ENCODE data around the gene BBS9.
"Not testable (repeated sequence)": the region's sequence is repeated elsewhere in the genome, so short reads cannot be mapped to it uniquely, and the experiment has no call there.

BBS9 gene

DNA sequence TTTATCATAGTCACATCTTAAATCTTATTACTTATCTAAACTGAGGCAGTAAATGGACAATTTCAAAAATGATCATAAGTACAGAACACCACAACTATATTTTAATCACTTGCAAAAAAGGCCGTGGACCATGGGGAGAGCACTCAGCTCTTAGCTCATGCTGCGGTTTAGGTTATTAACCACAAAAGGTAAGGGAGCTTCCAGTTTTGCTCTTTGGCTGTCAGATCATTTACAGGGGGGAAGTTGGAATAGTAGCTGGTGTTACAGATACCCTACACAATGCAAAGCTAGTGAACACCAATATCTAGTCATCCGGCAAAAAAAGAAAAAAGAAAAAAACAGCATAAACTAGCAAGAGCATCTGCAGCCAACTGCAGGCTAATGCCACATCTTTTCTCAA, 147.0 kb downstream of the BBS9 start:
- no peak for DNase-seq (ENCODE audit: low read depth in 2 of 2, low spot score in 1 of 2)

DNA sequence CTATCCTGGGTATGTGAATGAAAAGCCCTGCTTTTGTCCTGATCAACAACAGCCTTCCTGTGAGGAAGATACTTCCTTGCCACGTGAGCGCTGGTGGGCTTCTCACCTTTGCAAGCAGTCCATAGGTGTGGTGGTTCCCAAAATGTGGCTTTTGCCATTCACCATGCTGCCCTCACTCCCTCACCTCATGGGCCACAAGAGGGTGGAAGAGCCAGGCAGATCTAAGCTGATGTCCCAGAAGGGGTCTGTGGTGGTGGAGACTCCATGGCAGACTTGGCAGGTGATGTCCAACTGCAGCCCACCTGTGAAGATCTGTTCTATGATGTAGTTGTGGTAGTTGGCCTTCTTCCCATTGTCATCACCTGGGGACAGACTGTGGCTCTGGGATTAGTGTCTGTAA, 147.4 kb downstream of the BBS9 start:
- no peak for DNase-seq (ENCODE audit: low read depth in 2 of 2, low spot score in 1 of 2)

DNA sequence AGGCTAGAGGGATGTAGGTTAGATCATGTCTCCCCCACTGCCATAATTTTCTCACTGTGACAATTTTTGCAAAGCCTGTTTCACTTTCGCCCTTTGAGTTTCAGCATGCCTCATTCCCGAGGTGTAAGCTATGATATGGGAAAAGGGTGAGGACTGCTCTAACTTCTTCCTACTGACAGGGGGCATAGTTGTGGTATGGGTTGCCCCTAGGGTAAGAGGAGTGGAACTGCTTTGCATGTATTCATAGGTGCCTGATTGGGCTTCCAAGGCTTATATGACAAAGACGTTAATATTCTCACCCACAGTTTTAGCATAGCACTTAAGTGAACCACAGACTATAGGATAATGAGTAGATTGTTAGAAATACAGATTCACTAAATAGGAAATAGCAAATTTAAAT, 148.7 kb downstream of the BBS9 start:
- DNase-seq (ENCODE audit: low read depth in 2 of 2, low spot score in 1 of 2), result no peak

DNA sequence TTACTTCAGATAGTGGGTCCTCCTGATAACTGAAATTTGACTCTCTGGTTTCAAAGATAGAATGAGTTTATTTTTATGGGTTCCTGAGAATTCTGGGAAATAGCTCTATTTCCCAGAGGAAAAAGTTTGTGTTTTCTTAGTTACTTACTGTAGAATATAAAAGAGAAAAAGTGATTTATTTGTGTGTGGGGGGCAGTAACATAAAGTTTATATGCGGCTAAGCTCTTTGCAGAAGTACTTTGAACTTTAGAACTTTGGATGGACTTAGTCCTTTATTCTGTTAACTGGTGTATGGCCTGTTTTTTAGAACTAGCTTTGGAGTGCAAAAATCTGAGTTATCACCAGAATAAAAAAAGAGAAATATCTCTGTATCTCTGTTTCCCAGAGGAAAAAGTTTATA, 157.1 kb downstream of the BBS9 start:
- DNase-seq (ENCODE audit: low read depth in 2 of 2, low spot score in 1 of 2), result no peak

DNA sequence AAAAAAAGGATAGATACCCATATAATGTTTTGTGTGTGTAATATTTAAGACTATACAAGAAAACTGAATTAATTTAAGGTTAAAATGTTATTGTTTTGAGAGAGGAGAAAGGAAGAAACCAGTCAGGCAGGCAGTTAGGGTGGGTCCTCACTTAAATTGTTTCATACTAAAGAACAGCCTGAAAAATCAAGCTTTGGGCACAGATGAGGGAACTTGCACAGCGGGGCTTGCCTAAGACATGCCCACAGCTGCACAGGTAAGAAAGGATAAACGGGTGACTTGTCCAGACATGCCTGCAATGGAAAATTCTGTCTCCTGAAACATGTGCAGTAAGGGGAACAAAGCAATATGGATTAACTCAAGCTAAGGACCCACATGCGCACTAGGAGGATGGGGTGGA, 158.4 kb downstream of the BBS9 start:
- DNase-seq (ENCODE audit: low read depth in 2 of 2, low spot score in 1 of 2), result no peak

DNA sequence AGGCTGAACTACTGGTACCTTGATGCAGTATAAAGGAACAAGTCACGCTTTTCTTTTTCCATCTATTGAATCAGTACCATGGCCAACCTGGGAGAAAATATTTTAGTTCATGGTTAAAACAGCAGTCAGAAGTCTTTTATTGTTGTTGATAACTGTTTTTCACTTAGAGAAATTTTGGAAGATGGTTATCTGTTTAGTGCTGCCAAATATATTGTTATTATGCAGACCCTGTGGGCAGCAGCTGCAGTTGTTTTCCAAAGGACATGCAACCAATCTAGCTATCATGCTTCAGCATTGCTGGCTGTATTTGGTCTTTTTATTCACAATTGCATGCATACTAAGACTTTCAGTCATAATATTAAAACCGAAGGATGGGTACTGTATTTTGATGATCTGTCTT, 169.5 kb downstream of the BBS9 start:
- no peak for DNase-seq (ENCODE audit: low read depth in 2 of 2, low spot score in 1 of 2)

DNA sequence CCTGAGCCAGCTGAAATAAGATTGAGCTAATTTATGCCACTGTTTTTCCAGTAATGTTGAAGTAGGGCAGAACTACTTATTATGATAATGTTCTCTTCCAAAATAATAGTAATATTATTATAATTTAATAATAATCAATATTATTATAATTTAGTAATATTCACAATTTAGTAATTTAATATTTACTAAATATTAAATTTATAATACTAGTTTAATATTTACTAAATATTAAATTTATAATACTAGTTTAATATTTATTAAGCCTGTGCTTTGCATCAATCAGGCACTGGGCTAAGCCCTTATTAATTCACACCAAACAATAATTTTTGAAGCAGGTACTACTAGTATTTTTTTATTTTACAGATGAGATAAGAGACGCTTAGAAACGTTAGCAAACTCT, 170.1 kb downstream of the BBS9 start:
- DNase-seq (ENCODE audit: low read depth in 2 of 2, low spot score in 1 of 2), result no peak

DNA sequence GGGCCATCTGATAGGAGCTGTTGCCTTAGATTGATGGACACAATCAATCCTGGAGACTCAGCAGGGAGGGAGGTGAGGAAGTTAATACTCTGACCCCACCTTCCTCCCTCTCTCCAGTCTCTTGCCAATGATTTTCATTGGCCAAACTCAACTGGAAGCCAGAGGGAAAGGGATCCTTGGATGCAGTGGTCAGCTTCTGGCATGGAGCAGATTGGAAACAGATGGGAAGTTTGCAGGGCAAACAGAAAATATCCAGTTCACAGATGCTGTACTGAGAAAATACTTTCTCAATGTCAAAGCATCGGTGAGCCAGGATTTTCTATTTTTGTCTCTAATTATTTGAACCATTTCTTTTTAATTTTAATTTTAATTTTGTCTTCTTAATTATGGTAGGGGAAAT, 170.8 kb downstream of the BBS9 start:
- no peak for DNase-seq (ENCODE audit: low read depth in 2 of 2, low spot score in 1 of 2)

DNA sequence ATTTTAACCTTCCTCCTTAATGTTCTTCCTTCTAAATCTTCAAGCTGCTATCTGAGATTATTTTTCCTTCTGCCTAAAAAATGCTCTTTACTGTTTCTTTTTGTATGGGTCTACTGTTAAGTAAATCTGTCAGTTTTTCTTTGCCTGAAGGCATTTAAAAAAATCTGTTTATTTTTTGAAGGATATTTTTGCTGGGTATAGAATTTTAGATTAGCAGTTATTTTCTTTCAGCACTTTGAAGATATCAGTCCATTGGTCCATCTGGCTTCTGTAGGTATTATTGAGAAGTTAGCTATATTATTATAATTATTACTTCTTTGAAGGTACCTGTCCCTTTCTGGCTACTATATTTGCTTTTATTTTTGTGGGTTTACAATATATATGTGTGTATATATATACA, 171.4 kb downstream of the BBS9 start:
- DNase-seq (ENCODE audit: low read depth in 2 of 2, low spot score in 1 of 2), result no peak

DNA sequence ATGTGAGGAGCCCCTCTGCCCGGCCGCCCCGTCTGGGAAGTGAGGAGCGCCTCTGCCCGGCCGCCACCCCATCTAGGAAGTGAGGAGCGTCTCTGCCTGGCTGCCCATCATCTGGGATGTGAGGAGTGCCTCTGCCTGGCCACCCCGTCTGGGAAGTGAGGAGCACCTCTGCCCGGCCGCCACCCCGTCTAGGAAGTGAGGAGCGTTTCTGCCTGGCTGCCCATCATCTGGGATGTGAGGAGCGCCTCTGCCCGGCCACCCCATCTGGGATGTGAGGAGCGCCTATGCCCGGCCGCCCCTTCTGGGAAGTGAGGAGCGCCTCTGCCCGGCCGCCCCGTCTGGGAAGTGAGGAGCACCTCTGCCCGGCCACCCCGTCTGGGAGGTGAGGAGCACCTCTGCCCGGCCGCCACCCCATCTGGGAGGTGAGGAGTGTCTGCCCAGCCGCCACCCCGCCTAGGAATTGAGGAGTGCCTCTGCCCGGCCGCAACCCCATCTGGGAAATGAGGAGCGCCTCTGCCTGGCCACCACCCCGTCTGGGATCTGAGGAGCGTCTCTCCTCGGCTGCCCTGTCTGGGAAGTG, 174.7 kb downstream of the BBS9 start:
- DNase-seq (ENCODE audit: low read depth in 2 of 2, low spot score in 1 of 2), result not testable (repeated sequence)

DNA sequence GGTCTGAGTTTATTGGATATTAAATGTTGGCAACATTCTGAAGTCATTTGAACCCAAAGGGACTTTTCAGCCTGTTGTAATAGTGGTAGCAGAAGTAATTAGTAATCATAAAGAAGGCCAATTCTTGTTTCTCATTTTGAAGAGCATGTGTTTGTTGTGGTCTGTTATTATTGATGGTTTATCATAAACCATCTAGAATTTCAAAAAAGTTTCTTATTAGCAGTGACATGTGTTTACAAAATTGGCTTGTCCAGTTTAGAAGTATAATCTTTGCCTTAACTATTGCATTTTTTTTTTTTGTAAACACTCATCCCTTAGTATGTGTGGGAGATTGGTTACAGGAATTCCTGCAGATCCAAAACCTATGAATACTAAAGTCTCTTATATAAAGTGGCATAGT, 177.8 kb downstream of the BBS9 start:
- no peak for DNase-seq (ENCODE audit: low read depth in 2 of 2, low spot score in 1 of 2)

DNA sequence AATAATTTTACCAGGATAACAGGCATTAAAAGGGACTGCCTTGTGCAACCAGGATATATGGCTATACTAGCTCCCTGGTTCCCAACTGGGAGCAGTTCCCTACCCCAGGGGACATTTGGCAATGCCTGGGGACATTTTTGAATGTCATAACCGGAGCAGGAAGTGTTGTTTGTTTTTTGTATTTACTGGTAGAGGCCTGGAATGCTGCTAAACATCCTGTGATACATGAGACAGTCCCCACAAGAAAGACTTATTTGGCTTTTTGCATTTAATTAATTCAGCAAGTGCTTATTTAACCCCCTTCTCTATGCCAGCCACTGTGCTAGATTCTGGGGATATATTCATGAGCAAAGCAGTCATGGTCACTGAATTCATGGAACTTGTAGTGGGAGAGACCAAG, 181.2 kb downstream of the BBS9 start:
- no peak for DNase-seq (ENCODE audit: low read depth in 2 of 2, low spot score in 1 of 2)

DNA sequence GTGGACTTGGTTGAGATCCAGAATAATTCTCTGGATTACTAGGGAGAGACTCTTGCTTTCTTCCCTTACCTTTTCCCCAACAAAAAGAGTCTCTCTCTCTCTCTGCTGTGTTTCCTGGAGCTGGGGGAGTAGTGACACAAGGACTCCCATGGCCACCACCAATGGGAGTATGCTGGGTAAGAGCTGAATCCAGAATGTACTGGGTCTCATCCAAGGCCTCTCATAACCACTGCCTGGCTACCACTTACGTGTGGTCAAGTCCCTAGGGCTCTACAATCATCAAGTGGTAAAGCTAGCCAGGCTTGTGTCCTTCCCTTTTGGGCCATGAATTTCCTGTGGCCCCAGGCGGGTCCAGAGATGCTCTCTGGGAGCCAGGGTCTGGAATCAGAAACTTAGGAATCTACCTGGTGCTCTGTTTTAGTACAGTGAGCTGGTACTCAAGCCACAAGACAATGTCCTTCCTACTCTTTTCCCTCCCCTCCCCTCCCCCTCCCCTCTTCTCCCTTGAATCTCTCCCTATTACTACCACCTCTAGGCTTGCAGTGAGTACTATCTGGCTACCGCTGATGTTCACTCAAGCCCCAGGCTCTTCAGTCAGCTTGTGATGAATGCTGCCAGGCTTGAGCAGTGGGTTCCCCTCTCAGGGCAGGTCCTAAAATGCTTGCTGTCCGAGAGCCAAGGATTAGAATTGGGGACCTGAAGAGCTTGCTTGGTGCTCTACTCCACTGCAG, 196.6 kb downstream of the BBS9 start:
- DNase-seq (ENCODE audit: low read depth in 2 of 2, low spot score in 1 of 2), result no peak

DNA sequence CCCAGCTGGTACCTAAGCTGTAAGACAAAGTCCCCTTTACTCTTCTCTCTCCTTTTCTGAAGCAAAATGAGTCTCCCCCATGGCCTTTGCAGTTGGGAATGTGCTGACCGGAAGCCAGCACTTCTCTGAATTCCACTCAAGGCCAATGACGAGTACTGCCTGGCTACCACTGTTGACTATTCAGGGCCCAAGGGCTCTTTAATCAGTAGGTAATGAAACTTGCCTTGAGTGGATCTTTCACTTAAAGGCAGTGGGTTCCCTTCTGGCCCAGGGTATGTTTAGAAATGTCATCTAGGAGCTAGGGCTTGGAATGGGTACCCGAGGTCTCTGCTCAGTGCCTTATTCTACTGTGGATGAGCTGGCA, 197.1 kb downstream of the BBS9 start:
- DNase-seq (ENCODE audit: low read depth in 2 of 2, low spot score in 1 of 2), result no peak

DNA sequence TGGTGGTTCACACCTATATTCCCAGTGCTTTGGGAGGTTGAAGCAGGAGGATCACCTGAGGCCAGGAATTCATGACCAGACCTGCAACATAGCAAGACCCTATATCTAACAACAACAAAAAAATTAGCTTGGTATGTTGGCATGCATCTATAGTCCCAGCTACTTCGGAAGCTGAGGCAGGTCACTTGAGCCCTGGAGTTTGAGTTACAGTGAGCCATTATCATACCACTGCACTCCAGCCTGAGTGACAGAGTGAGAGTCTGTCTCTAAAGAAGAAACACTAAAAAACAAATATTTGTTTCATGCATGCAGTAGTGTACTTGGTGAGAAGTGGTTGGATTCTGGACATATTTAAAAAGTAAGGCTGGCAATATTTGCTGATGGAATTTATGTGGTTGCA, 198.1 kb downstream of the BBS9 start:
- DNase-seq (ENCODE audit: low read depth in 2 of 2, low spot score in 1 of 2), result no peak

DNA sequence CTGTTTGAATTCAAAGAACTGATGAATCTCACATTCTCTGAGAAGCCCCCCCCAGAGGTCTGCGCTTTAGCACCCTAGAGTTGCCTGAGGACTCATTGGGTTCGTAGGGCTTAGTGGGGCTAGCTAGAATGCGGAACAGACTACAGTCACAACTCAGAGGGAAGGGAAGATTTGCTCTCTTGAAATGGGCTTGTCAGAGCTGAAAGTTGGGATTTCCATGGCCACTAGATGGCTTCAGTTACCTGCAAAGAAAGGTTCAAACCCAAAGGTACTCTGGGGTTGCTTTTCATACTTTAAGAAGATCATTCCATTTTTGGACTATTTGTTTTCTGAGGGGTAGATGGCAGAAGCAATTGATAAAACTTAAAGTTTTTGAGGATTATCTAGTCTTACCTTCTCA, 205.0 kb downstream of the BBS9 start:
- DNase-seq (ENCODE audit: low read depth in 2 of 2, low spot score in 1 of 2), result no peak

DNA sequence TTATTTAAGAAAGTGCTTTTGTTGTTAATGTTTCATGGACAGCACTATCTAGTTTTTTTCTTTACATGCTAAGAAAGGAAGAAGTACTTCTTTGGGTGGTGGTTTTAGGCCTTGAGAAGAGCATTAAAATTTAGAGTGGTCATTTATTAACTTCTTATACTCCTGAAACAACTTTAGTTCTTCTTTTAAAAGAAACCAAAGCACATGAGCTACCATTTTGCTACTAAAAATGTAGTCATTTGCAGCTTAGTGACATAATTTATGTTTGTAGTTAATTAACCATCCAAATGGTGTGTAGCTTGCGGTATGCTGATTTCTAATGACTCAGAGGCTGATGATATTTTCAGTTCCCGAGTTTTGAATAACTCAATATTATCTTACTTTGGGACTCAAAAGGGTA, 207.5 kb downstream of the BBS9 start:
- DNase-seq (ENCODE audit: low read depth in 2 of 2, low spot score in 1 of 2), result no peak

DNA sequence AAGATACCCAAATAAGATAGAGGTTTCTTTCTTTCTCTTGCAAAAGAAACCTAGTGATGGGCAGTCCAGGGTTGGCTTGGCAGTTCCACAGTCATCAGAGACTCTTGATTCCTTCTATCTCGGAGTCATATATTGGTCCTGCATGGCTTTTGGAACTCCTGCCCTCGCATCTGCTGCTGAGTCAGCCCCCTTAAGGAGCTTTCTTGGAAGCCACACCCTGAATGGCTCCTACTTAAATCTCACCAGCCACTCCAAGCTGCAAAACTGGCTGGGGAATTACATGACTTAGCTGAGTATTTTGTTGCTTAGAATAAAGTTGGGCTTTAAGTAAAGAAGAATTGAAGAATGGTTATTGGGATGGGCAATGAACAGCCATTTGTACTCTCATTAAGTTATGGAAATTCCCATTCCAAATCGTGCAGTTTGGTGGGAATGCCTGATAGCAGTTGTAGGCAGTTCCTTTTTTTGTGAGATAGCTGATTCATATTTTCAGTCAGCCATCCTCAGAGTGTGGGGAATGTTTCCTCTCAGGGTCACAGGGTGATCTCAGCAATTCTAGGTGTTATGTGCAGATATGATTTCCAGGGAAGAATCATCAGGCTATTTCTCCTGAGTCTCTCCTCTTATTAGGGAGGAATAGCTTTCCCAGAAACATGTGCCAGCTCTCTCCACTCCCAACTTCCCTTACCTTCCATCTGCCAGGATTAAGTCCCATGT, 209.9 kb downstream of the BBS9 start:
- DNase-seq (ENCODE audit: low read depth in 2 of 2, low spot score in 1 of 2), result no peak

DNA sequence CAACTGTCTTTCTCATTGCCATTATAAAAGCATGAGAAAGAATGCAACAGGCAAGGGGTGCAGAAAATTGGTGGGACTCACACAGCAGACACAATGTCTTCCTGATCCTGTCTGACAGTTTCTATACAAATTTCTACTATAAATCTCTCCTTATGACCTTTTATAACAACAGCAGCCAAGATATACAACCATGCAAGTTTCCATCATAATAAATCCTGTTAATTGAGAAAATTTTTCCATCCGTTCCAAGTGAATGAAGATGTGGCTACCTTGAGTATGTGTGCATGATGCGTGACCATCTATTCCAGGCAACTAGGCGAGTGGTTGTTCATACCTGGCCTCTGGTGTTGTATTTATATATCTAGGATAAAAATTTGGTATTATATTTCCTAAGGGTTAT, 216.7 kb downstream of the BBS9 start:
- no peak for DNase-seq (ENCODE audit: low read depth in 2 of 2, low spot score in 1 of 2)

DNA sequence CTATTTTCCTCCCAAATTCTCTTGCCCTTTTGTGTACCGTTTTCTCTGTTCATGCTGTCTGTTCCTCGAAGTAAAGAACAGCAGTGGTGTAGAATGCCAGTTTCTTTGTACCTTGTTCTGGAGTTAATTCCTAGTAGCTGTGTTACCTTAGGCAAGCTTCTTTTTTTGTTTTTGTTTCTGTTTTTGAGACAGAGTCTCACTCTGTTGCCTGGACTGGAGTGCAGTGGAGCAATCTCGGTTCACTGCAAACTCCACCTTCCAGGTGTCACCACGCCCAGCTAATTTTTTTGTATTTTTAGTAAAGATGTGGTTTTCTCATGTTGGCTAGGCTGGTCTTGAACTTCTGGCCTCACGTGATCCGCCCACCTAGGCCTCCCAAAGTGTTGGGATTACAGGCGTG, 221.2 kb downstream of the BBS9 start:
- no peak for DNase-seq (ENCODE audit: low read depth in 2 of 2, low spot score in 1 of 2)

DNA sequence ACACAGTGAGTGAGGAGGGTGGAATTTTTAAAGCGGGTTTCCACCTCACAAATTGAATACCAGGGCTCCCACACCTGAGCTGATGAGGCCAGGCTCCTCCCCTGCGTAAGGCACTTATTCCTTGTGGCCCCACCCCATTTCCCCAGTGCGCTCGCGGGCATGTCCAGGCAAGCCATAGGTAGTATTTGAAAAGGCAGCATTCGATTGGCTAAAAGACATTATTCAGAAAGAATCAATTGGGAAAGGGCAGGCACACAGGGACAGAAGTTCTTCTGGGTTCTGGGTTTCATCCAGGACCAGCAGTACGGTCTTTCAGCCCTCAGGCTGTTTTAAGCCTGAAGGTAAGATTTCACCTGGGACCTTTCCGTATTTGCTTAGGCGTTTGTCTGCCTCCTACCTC, 222.3 kb downstream of the BBS9 start:
- no peak for DNase-seq (ENCODE audit: low read depth in 2 of 2, low spot score in 1 of 2)

DNA sequence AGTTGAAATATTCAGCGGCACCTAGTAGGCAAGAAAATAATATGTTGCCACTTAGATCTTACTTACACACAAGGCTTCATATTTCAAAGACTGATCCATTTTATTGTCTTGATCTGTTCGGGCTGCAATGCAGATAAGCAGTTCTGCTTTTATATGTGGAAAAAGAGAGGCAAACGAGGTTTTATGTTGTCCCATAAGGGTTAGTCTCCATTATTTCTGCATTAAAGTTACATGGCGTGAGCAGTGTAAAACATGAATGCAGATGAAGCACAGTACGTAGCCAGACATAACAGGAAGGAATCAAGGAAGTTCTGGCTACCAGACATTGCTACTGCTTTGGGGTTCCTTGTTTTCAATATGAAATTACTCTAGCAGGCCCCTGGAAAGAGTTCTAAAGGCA, 224.8 kb downstream of the BBS9 start:
- DNase-seq (ENCODE audit: low read depth in 2 of 2, low spot score in 1 of 2), result no peak

DNA sequence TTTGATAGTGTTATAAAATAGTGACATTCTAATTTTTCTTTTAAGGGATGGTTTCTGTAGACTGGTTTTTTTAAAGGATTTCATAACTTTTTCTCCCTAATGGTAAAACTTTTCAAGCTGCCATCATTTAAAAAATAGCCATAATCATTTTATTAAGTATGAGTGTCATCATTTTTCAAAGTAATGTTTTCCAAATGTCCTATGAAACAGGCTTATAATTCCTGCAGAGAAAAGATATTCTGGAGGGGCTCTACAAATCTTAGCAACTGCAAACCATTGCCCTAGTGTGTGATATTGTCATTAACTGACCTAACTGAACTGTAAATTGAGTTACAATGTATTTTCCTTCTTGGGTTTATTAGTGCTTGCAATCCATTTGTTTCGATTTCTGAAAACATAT, 226.0 kb downstream of the BBS9 start:
- no peak for DNase-seq (ENCODE audit: low read depth in 2 of 2, low spot score in 1 of 2)

All from stimulated activated CD8-positive, alpha-beta memory T cell treated with anti-CD3 and anti-CD28 coated beads, Interleukin-4, amount 100 ng/mL, for 4 hours (primary cell).